ENCODE measurements around the gene ABCD4.

ABCD4 gene

GRCh38 chr14:74267588-74267987 lies 35.1 kb downstream of the ABCD4 start:
- Histone ChIP-seq H2AFZ (ENCODE audit: low read length) (no peak overlapping the region), H4K20me1 (ENCODE audit: insufficient read depth, low read length) (no peaks in the 10 kb centered on the region), H3K4me3 (ENCODE audit: low read length) (no peak overlapping the region), H3K79me2 (ENCODE audit: low read length) (no peaks in the 10 kb centered on the region), H3K27ac (ENCODE audit: low read length) (no peak overlapping the region), H3K4me1 (ENCODE audit: low read length) (no peaks in the 10 kb centered on the region), H3K4me2 (ENCODE audit: low read depth, low read length) (no peak overlapping the region), H3K9me3 (replicated peaks; ENCODE audit: insufficient read depth, low read length) (no peaks in the 10 kb centered on the region), H3K27me3 (replicated peaks; ENCODE audit: insufficient read depth, low read length) (no peaks in the 10 kb centered on the region), H3K36me3 (replicated peaks; ENCODE audit: insufficient read depth, low read length) (no peaks in the 10 kb centered on the region), H3K9ac (ENCODE audit: low read length) (no peak overlapping the region), H3K9me2 (replicated peaks; ENCODE audit: insufficient read depth, low read length) (no peaks in the 10 kb centered on the region), H3F3A (ENCODE audit: insufficient read depth, low read length) (no peaks in the 10 kb centered on the region)
- TF ChIP-seq, protein P1, sequence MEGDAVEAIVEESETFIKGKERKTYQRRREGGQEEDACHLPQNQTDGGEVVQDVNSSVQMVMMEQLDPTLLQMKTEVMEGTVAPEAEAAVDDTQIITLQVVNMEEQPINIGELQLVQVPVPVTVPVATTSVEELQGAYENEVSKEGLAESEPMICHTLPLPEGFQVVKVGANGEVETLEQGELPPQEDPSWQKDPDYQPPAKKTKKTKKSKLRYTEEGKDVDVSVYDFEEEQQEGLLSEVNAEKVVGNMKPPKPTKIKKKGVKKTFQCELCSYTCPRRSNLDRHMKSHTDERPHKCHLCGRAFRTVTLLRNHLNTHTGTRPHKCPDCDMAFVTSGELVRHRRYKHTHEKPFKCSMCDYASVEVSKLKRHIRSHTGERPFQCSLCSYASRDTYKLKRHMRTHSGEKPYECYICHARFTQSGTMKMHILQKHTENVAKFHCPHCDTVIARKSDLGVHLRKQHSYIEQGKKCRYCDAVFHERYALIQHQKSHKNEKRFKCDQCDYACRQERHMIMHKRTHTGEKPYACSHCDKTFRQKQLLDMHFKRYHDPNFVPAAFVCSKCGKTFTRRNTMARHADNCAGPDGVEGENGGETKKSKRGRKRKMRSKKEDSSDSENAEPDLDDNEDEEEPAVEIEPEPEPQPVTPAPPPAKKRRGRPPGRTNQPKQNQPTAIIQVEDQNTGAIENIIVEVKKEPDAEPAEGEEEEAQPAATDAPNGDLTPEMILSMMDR (IDR thresholded peaks at IDR 0.05; ENCODE audit: low read length): no peak
- TF ChIP-seq EZH2phosphoT487 (IDR thresholded peaks at IDR 0.05; ENCODE audit: low read length): no peak
- no peak for TF ChIP-seq EZH2 (optimal IDR thresholded peaks at IDR 0.05; ENCODE audit: low read depth, low read length)
- no peak for DNase-seq

GRCh38 chr14:74265301-74265965 lies 37.3 kb downstream of the ABCD4 start:
- H3F3A ChIP-seq (ENCODE audit: insufficient read depth, low read length): no peaks in the 10 kb centered on the region
- no peaks in the 10 kb centered on the region for H3K4me1 ChIP-seq (ENCODE audit: low read length)
- H3K4me2 ChIP-seq (ENCODE audit: low read depth, low read length): no peak overlapping the region
- H3K9me3 ChIP-seq (replicated peaks; ENCODE audit: insufficient read depth, low read length): no peaks in the 10 kb centered on the region
- no peaks in the 10 kb centered on the region for H3K36me3 ChIP-seq (replicated peaks; ENCODE audit: insufficient read depth, low read length)
- H2AFZ ChIP-seq (ENCODE audit: low read length): no peak overlapping the region
- no peak for DNase-seq
- H3K4me3 ChIP-seq (ENCODE audit: low read length): no peak overlapping the region
- no peak overlapping the region for H3K9ac ChIP-seq (ENCODE audit: low read length)
- H3K79me2 ChIP-seq (ENCODE audit: low read length): no peaks in the 10 kb centered on the region
- no peak overlapping the region for H3K27ac ChIP-seq (ENCODE audit: low read length)
- H4K20me1 ChIP-seq (ENCODE audit: insufficient read depth, low read length): no peaks in the 10 kb centered on the region
- H3K9me2 ChIP-seq (replicated peaks; ENCODE audit: insufficient read depth, low read length): no peaks in the 10 kb centered on the region
- H3K27me3 ChIP-seq (replicated peaks; ENCODE audit: insufficient read depth, low read length): no peaks in the 10 kb centered on the region
- no peak for TF ChIP-seq EZH2 (optimal IDR thresholded peaks at IDR 0.05; ENCODE audit: low read depth, low read length)
- TF ChIP-seq EZH2phosphoT487 (IDR thresholded peaks at IDR 0.05; ENCODE audit: low read length): no peak
- TF ChIP-seq, protein P1 (IDR thresholded peaks at IDR 0.05; ENCODE audit: low read length): no peak

DNA sequence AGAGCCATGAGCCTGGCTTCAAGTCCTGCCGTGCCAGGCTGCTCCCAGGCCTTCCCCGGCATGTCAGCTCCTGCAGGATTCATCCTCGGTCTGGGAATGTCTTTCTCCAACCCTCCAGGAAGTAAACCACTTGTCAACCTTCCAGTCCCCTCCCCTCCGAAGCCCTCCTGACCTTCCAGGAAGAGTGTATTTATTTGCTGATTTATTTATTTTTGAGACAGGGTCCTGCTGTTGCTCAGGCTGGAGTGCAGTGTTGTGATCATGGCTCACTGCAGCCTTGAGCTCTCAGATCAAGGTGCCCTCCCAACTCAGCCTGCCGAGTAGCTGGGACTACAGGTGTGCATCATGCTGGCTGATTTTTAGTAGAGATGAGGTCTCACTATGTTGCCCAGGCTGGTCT lies 38.8 kb downstream of the ABCD4 start:
- no peak overlapping the region for H3K4me3 ChIP-seq (ENCODE audit: low read length)
- H3K27me3 ChIP-seq (replicated peaks; ENCODE audit: insufficient read depth, low read length): 0 out of 2 replicates have a peak, but pooled peaks cover 1% of the 10 kb centered on the region
- H3K4me1 ChIP-seq (ENCODE audit: low read length): no peaks in the 10 kb centered on the region
- no peaks in the 10 kb centered on the region for H4K20me1 ChIP-seq (ENCODE audit: insufficient read depth, low read length)
- no peak for DNase-seq
- no peaks in the 10 kb centered on the region for H3F3A ChIP-seq (ENCODE audit: insufficient read depth, low read length)
- no peak overlapping the region for H3K27ac ChIP-seq (ENCODE audit: low read length)
- no peak overlapping the region for H3K4me2 ChIP-seq (ENCODE audit: low read depth, low read length)
- H3K79me2 ChIP-seq (ENCODE audit: low read length): no peaks in the 10 kb centered on the region
- H3K9ac ChIP-seq (ENCODE audit: low read length): no peak overlapping the region
- H3K9me2 ChIP-seq (replicated peaks; ENCODE audit: insufficient read depth, low read length): no peaks in the 10 kb centered on the region
- H3K9me3 ChIP-seq (replicated peaks; ENCODE audit: insufficient read depth, low read length): no peaks in the 10 kb centered on the region
- H2AFZ ChIP-seq (ENCODE audit: low read length): no peak overlapping the region
- no peaks in the 10 kb centered on the region for H3K36me3 ChIP-seq (replicated peaks; ENCODE audit: insufficient read depth, low read length)
- TF ChIP-seq, protein P1 (IDR thresholded peaks at IDR 0.05; ENCODE audit: low read length): no peak
- no peak for TF ChIP-seq EZH2phosphoT487 (IDR thresholded peaks at IDR 0.05; ENCODE audit: low read length)
- no peak for TF ChIP-seq EZH2 (optimal IDR thresholded peaks at IDR 0.05; ENCODE audit: low read depth, low read length)
